GM23338 (cell line): ENCODE data around the gene UNC5A. TPM values are rescaled to one million over a fixed set of nuclear protein-coding genes. Genes with fewer than 3 reads are reported as not detected.

ENCODE experiments used
- ATAC-seq: fragments of 200-7000 bp; cut with Tn5 transposase; 3 replicates; pipeline ENCODE4 v1.9.1; 2020
- DNase-seq: peaks from one replicate; pipeline ENCODE4 v3.0.0-alpha.2; 2015; ENCODE audit warnings: low spot score
- H2AFZ ChIP-seq: fragments of 200-600 bp; sonication (generic); 2 replicates; pipeline ENCODE4 v1.8.0; 2016; ENCODE audit warnings: antibody characterized with exemption, mild to moderate bottlenecking, moderate library complexity
- H3F3A ChIP-seq: fragments of 200-600 bp; sonication (generic); replicated peaks from 2 replicates; pipeline ENCODE4 v1.8.0; 2017; ENCODE audit warnings: antibody characterized with exemption, mixed run types, low read depth
- H3K27ac ChIP-seq: fragments of 200-600 bp; sonication (generic); 2 replicates; pipeline ENCODE4 v1.6.1; 2016; ENCODE audit warnings: low read depth
- H3K27me3 ChIP-seq: fragments of 200-600 bp; sonication (generic); 2 replicates; pipeline ENCODE4 v1.8.0; 2016; ENCODE audit warnings: mild to moderate bottlenecking, mixed run types, moderate library complexity; ENCODE audit not compliant: insufficient read depth
- H3K36me3 ChIP-seq: fragments of 200-600 bp; sonication (generic); 2 replicates; pipeline ENCODE4 v1.8.0; 2016; ENCODE audit warnings: mild to moderate bottlenecking; ENCODE audit not compliant: insufficient read depth
- H3K4me1 ChIP-seq: fragments of 200-600 bp; sonication (generic); 2 replicates; pipeline ENCODE4 v1.8.0; 2016; ENCODE audit warnings: mild to moderate bottlenecking, moderate library complexity; ENCODE audit not compliant: insufficient read depth
- H3K4me2 ChIP-seq: fragments of 200-600 bp; sonication (generic); 2 replicates; pipeline ENCODE4 v1.7.1; 2017; ENCODE audit warnings: mixed run types
- H3K4me3 ChIP-seq: fragments of 200-600 bp; sonication (generic); 2 replicates; pipeline ENCODE4 v1.6.1; 2016; ENCODE audit warnings: mixed run types
- H3K79me2 ChIP-seq: fragments of 200-600 bp; sonication (generic); replicated peaks from 2 replicates; pipeline ENCODE4 v1.8.0; 2017; ENCODE audit warnings: mild to moderate bottlenecking; ENCODE audit not compliant: insufficient read depth
- H3K9me2 ChIP-seq: fragments of 200-600 bp; sonication (generic); 2 replicates; pipeline ENCODE4 v1.8.0; 2017; ENCODE audit not compliant: insufficient read depth
- H4K20me1 ChIP-seq: fragments of 200-600 bp; sonication (generic); replicated peaks from 2 replicates; pipeline ENCODE4 v1.8.0; 2017; ENCODE audit warnings: mild to moderate bottlenecking; ENCODE audit not compliant: insufficient read depth
- H3K27ac Mint-ChIP-seq: 2 replicates; pipeline ENCODE4 v1.8.0; 2020; ENCODE audit warnings: inconsistent platforms, mild to moderate bottlenecking, moderate library complexity, mixed read lengths
- H3K27me3 Mint-ChIP-seq: 3 replicates; pipeline ENCODE4 v1.8.0; 2022; ENCODE audit warnings: low read depth, mild to moderate bottlenecking, moderate library complexity, mixed read lengths, inconsistent platforms; ENCODE audit not compliant: insufficient read depth, poor library complexity
- H3K36me3 Mint-ChIP-seq: 3 replicates; pipeline ENCODE4 v1.8.0; 2021; ENCODE audit warnings: low read depth, mild to moderate bottlenecking, inconsistent platforms, moderate library complexity, mixed read lengths
- H3K4me1 Mint-ChIP-seq: 3 replicates; pipeline ENCODE4 v1.8.0; 2020; ENCODE audit warnings: mild to moderate bottlenecking, inconsistent platforms, mixed read lengths
- H3K4me3 Mint-ChIP-seq: 3 replicates; pipeline ENCODE4 v1.8.0; 2021; ENCODE audit warnings: moderate library complexity, mild to moderate bottlenecking, inconsistent platforms, mixed read lengths
- H3K9me3 Mint-ChIP-seq: 3 replicates; pipeline ENCODE4 v1.8.0; 2020; ENCODE audit warnings: moderate library complexity, mild to moderate bottlenecking, inconsistent platforms, mixed read lengths
- CREB1 ChIP-seq: fragments of 250-450 bp; sonication (Bioruptor Pico); IDR thresholded peaks from 2 replicates; pipeline ENCODE4 v1.5.0; 2020; ENCODE audit warnings: low read depth, mild to moderate bottlenecking, moderate library complexity
- CTCF ChIP-seq, 2 experiments: fragments of 200-600 bp in 1 of 2; sonication (generic) in 1 of 2; conservative IDR thresholded peaks; 2 replicates each; pipeline versions ENCODE4 v1.5.1 to v1.6.1; 2016 to 2017; ENCODE audit warnings: antibody characterized with exemption in 2 of 2, low read depth in 2 of 2, mild to moderate bottlenecking in 2 of 2, moderate library complexity in 1 of 2
- ETS1 ChIP-seq: IDR thresholded peaks from 2 replicates; pipeline ENCODE4 v1.6.1; 2016; ENCODE audit warnings: antibody characterized with exemption
- EZH2 ChIP-seq: fragments of 200-600 bp; sonication (generic); IDR thresholded peaks from one replicate; pipeline ENCODE4 v1.8.0; 2017; ENCODE audit warnings: antibody characterized with exemption, mild to moderate bottlenecking, low read depth; ENCODE audit not compliant: unreplicated experiment
- EZH2phosphoT487 ChIP-seq: fragments of 200-600 bp; sonication (generic); IDR thresholded peaks from one replicate; pipeline ENCODE4 v1.8.1; 2018; ENCODE audit warnings: antibody characterized with exemption; ENCODE audit not compliant: unreplicated experiment
- JUNB ChIP-seq: IDR thresholded peaks from one replicate; pipeline ENCODE4 v1.6.1; 2016; ENCODE audit warnings: antibody characterized with exemption; ENCODE audit not compliant: unreplicated experiment
- POLR2AphosphoS5 ChIP-seq: IDR thresholded peaks from 2 replicates; pipeline ENCODE4 v1.6.1; 2016; ENCODE audit warnings: antibody characterized with exemption, low read depth
- STAT1 ChIP-seq: IDR thresholded peaks from one replicate; pipeline ENCODE4 v1.6.1; 2016; ENCODE audit warnings: antibody characterized with exemption; ENCODE audit not compliant: unreplicated experiment
- ZNF114 ChIP-seq: fragments of 250-450 bp; sonication (Bioruptor Pico); IDR thresholded peaks from 2 replicates; pipeline ENCODE4 v1.5.0; 2020; ENCODE audit warnings: mild to moderate bottlenecking, moderate library complexity
- ZNF331 ChIP-seq: fragments of 250-450 bp; sonication (Bioruptor Pico); IDR thresholded peaks from 2 replicates; pipeline ENCODE4 v1.5.0; 2020; ENCODE audit warnings: low read depth, mild to moderate bottlenecking, moderate library complexity
- ZNF462 ChIP-seq: fragments of 250-450 bp; sonication (Bioruptor Pico); IDR thresholded peaks from 2 replicates; pipeline ENCODE4 v1.5.0; 2020; ENCODE audit warnings: mild to moderate bottlenecking, moderate library complexity
- polyA plus RNA-seq: library from polyadenylated mRNA; unstranded; fragments of >200 nt; fragmentation: Nextera tagmentation; extraction: Ambion mirVana; gene quantifications from 2 replicates; pipeline ENCODE4 v1.2.1, GENCODE V29; 2016
- total RNA-seq: library from RNA; depleted of rRNA; stranded (reverse); fragments of >200 nt; shearing (Covaris generic); gene quantifications from 2 replicates; pipeline ENCODE4 v1.2.3, GENCODE V29; 2014

Gene UNC5A
- total and polyA plus RNA-seq, 2 experiments from 2014 or later, result 0.92 to 3.9 TPM

GRCh38 chr5:176825234-176825633, 14.9 kb downstream of the UNC5A start (continued):
- no peak for TF ChIP-seq ZNF462 (CRISPR knock-in tag)
- no peak for TF ChIP-seq ZNF114

- H3K27me3 ChIP-seq, result no peaks in the 10 kb centered on the region
- H3K4me3 ChIP-seq, result no peak overlapping the region
- H3F3A ChIP-seq, result no peaks in the 10 kb centered on the region
- no peaks in the 10 kb centered on the region for H3K36me3 ChIP-seq
- H3K9me2 ChIP-seq, result no peaks in the 10 kb centered on the region
- no peak overlapping the region for H3K4me2 ChIP-seq
- no peak for DNase-seq
- H3K4me1 Mint-ChIP-seq, result peaks cover 8% of the 10 kb centered on the region; the same call in 2 of the 3 replicates
- no peaks in the 10 kb centered on the region for H3K79me2 ChIP-seq
- peaks cover 11% of the 10 kb centered on the region for H3K27me3 Mint-ChIP-seq
- no peaks in the 10 kb centered on the region for H3K4me1 ChIP-seq
- no peaks in the 10 kb centered on the region for H3K9me3 Mint-ChIP-seq
- no peak overlapping the region for H2AFZ ChIP-seq
- no peak overlapping the region for H3K27ac ChIP-seq
- H3K36me3 Mint-ChIP-seq, result no peaks in the 10 kb centered on the region
- H3K27ac Mint-ChIP-seq, result no peak overlapping the region
- H3K4me3 Mint-ChIP-seq, result no peak overlapping the region
- no peaks in the 10 kb centered on the region; the same call in 1 of the 2 replicates for H4K20me1 ChIP-seq
- no peak for ATAC-seq
- TF ChIP-seq CREB1 (no peak), EZH2 (no peak), JUNB (no peak), CTCF (conservative IDR thresholded peaks at IDR 0.05; ENCODE audit: low read depth in 2 of 2) (no peak), EZH2phosphoT487 (no peak), STAT1 (no peak), ZNF114 (no peak), POLR2AphosphoS5 (no peak), ETS1 (no peak), ZNF331 (CRISPR knock-in tag) (no peak)
Observed at GRCh38 chr5:176825957-176826356, 15.6 kb downstream of the UNC5A start.
